CD4-positive, alpha-beta T cell (primary cell): ENCODE data around the gene COX6B1. TPM values are rescaled to one million over a fixed set of nuclear protein-coding genes. Genes with fewer than 3 reads are reported as not detected.

ENCODE experiments used
- ATAC-seq: fragments of 200-7000 bp; cut with Tn5 transposase; one replicate; pipeline ENCODE4 v1.10.0; 2022; ENCODE audit warnings: mild to moderate bottlenecking; ENCODE audit not compliant: poor library complexity
- CTCF ChIA-PET: fragments of 350-600 bp; sonication (Branson Sonifier 250); formaldehyde crosslinking; loops from one replicate; lab custom pipeline; 2021; ENCODE audit warnings: antibody characterized with exemption, inconsistent platforms; lab: Charles Lee
- POLR2A ChIA-PET: fragments of 350-600 bp; sonication (Branson Sonifier 250); formaldehyde crosslinking; loops from one replicate; lab custom pipeline; 2021; ENCODE audit warnings: antibody characterized with exemption, inconsistent platforms; lab: Charles Lee
- DNase-seq, 14 experiments: peaks; one replicate each; pipeline ENCODE4 v3.0.0-alpha.2; 2013 to 2020; ENCODE audit warnings: mixed read lengths in 2 of 14
- H3K27ac ChIP-seq, 2 donors: one replicate each; pipeline versions ENCODE4 v1.5.1 to v1.7.0; 2013; ENCODE audit warnings: low read length in 2 of 2, low read depth in 1 of 2, mild to moderate bottlenecking in 1 of 2
- H3K27me3 ChIP-seq, 2 experiments: 1 replicate in 1 of 2; 2 replicates in 1 of 2; pipeline versions ENCODE4 v1.6.1 to v1.7.0; 2013; ENCODE audit warnings: low read length in 2 of 2, control low read depth in 1 of 2, mild to moderate bottlenecking in 1 of 2, moderate library complexity in 1 of 2; ENCODE audit not compliant: insufficient read depth in 2 of 2, control insufficient read depth in 1 of 2
- H3K36me3 ChIP-seq: one replicate; pipeline ENCODE4 v1.6.1; 2013; ENCODE audit warnings: low read length, control low read depth; ENCODE audit not compliant: insufficient read depth
- H3K4me1 ChIP-seq: one replicate; pipeline ENCODE4 v1.6.1; 2013; ENCODE audit warnings: low read length, control low read depth; ENCODE audit not compliant: insufficient read depth
- H3K4me3 ChIP-seq: one replicate; pipeline ENCODE4 v1.5.1; 2013; ENCODE audit warnings: mild to moderate bottlenecking, low read length, moderate library complexity
- H3K9me3 ChIP-seq, 2 experiments: 1 replicate in 1 of 2; 2 replicates in 1 of 2; pipeline versions ENCODE4 v1.6.1 to v1.7.0; 2013; ENCODE audit warnings: low read length in 2 of 2, mild to moderate bottlenecking in 2 of 2, control low read depth in 1 of 2, moderate library complexity in 1 of 2; ENCODE audit not compliant: control insufficient read depth in 1 of 2, insufficient read depth in 1 of 2
- H3K27ac Mint-ChIP-seq: one replicate; pipeline ENCODE4 v1.8.0; 2020; ENCODE audit warnings: mixed read lengths
- H3K27me3 Mint-ChIP-seq: one replicate; pipeline ENCODE4 v1.8.0; 2021; ENCODE audit warnings: mixed read lengths
- H3K36me3 Mint-ChIP-seq: one replicate; pipeline ENCODE4 v1.8.0; 2021; ENCODE audit warnings: low read depth, mixed read lengths
- H3K4me1 Mint-ChIP-seq: one replicate; pipeline ENCODE4 v1.8.0; 2021; ENCODE audit warnings: low read depth, mixed read lengths
- H3K4me3 Mint-ChIP-seq: one replicate; pipeline ENCODE4 v1.8.0; 2020; ENCODE audit warnings: mild to moderate bottlenecking, mixed read lengths
- H3K9me3 Mint-ChIP-seq: one replicate; pipeline ENCODE4 v1.8.0; 2020; ENCODE audit warnings: mixed read lengths
- intact Hi-C, 2 experiments: fragments of 100-400 bp; cut with DNase I in 1 of 2; cut with micrococcal nuclease in 1 of 2; formaldehyde crosslinking; loops; one replicate each; pipeline versions ENCODE4 v1.15.1 to v1.9.0; 2023 to 2025; cut with DNase I, micrococcal nuclease
- total RNA-seq, 174 experiments: library from RNA in 2 of 174; stranded (reverse) in 2 of 174; gene quantifications; one replicate each; pipeline ENCODE4 v1.2.3 and lab custom pipeline; 2021 to 2026
- TF ChIP-seq, protein P1 (sequence below): fragments of 200-600 bp; IDR thresholded peaks from one replicate; pipeline ENCODE4 v1.8.0; 2022; ENCODE audit warnings: antibody characterized with exemption, mild to moderate bottlenecking

The COX6B1 gene
- total RNA-seq, 2 experiments from 2014 or later: 136 to 144 TPM

DNA sequence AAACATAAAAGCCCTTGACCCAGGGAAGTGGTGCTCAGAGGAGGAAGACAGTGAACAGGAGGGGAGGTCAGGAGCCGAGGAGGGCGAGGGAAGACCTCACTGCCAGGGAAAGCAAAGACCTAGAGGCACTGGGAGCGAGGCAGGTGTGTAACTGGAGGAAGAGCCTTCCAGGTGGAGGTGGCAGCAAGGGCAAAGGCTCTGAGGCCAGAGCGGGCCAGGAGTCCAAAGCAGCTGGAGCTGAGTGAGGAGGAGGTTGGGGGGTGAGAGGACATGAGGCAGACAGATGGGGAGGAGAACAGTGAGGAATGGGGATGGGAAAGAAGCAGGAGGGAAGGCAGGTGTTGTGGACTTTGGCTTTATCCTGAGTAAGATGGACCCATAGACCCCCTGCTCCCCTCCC lies 21.9 kb downstream of the COX6B1 start:
- peaks cover 5% of the 10 kb centered on the region for H3K36me3 Mint-ChIP-seq
- peaks cover 12% of the 10 kb centered on the region for H3K4me1 ChIP-seq
- no peak overlapping the region for H3K4me3 Mint-ChIP-seq
- no peak overlapping the region for H3K27ac Mint-ChIP-seq
- ChIA-PET POLR2A (no interaction called here), CTCF (no interaction called here)
- intact Hi-C loops: loop anchor here in 1 of 2 experiments (10.0 kb wide), 1 partner anchor 105 kb away; the partner anchor contains the start of gene ATP4A
- H3K27me3 Mint-ChIP-seq: peaks cover 24% of the 10 kb centered on the region
- ATAC-seq: no peak
- peaks cover 4% of the 10 kb centered on the region for H3K36me3 ChIP-seq
- H3K4me1 Mint-ChIP-seq: peaks cover 10% of the 10 kb centered on the region
- no peak overlapping the region for H3K4me3 ChIP-seq
- H3K9me3 ChIP-seq: no peaks in the 10 kb centered on the region
- TF ChIP-seq, protein P1, sequence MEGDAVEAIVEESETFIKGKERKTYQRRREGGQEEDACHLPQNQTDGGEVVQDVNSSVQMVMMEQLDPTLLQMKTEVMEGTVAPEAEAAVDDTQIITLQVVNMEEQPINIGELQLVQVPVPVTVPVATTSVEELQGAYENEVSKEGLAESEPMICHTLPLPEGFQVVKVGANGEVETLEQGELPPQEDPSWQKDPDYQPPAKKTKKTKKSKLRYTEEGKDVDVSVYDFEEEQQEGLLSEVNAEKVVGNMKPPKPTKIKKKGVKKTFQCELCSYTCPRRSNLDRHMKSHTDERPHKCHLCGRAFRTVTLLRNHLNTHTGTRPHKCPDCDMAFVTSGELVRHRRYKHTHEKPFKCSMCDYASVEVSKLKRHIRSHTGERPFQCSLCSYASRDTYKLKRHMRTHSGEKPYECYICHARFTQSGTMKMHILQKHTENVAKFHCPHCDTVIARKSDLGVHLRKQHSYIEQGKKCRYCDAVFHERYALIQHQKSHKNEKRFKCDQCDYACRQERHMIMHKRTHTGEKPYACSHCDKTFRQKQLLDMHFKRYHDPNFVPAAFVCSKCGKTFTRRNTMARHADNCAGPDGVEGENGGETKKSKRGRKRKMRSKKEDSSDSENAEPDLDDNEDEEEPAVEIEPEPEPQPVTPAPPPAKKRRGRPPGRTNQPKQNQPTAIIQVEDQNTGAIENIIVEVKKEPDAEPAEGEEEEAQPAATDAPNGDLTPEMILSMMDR: no peak
- H3K27ac ChIP-seq: no peak overlapping the region
- no peaks in the 10 kb centered on the region for H3K9me3 Mint-ChIP-seq
- no peak for DNase-seq
- H3K27me3 ChIP-seq: peaks cover 11 to 13% of the 10 kb centered on the region in 2 experiments

DNA sequence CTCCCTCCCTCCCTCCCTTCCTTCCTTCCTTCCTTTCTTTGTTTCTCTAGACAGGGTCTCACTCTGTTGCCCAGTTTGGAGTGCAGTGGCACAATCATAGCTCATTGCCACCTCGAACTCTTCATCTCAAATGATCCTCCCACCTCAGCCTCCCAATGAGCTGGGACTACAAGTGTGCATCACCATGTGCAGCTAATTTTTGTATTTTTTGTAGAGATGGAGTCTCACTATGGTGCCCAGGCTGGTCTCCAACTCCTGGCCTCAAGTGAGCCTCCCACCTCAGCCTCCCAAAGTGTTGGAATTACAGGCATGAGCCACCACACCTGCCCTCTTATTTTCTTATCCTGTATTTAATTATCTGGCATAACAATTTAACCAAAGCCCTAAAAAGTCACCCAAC lies 22.6 kb downstream of the COX6B1 start:
- POLR2A ChIA-PET: no interaction called here
- no peaks in the 10 kb centered on the region for H3K9me3 ChIP-seq
- H3K36me3 ChIP-seq: no peaks in the 10 kb centered on the region
- no peak overlapping the region for H3K4me3 ChIP-seq
- Mint-ChIP-seq H3K9me3 (no peaks in the 10 kb centered on the region), H3K27me3 (peaks cover 24% of the 10 kb centered on the region), H3K4me1 (peaks cover 10% of the 10 kb centered on the region), H3K36me3 (no peaks in the 10 kb centered on the region), H3K4me3 (no peak overlapping the region), H3K27ac (no peak overlapping the region)
- H3K27ac ChIP-seq: no peak overlapping the region
- intact Hi-C loops: loop anchor here in 1 of 2 experiments (10.0 kb wide), 1 partner anchor 106 kb away; the partner anchor contains the start of gene ATP4A
- ATAC-seq (no peak), DNase-seq (no peak)
- CTCF ChIA-PET: no interaction called here
- TF ChIP-seq, protein P1: no peak
- H3K4me1 ChIP-seq: peaks cover 12% of the 10 kb centered on the region
- peaks cover 11 to 13% of the 10 kb centered on the region in 2 experiments for H3K27me3 ChIP-seq

DNA sequence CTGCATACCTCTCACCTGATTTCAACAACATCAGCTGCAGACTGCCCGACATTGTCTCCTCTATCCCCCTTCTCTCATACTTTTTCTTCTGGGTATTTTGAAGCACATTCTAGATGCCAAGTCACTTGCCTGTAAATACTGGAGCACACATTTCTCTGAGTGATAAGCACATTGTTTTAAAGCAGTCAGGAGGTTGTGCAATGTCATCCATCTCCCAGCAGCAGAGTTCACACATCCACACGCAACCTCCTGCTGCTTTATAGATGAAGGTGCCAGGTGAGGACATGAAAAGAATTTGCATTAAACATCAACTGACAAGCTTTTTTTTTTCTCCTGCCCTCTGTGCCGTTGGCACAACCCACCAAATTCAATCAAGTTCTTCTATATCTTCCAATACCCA lies 23.7 kb downstream of the COX6B1 start:
- Histone ChIP-seq H3K4me3 (no peak overlapping the region), H3K9me3 (no peaks in the 10 kb centered on the region), H3K4me1 (peaks cover 12% of the 10 kb centered on the region), H3K27ac (no peak overlapping the region), H3K27me3 (peaks cover 11 to 13% of the 10 kb centered on the region in 2 experiments), H3K36me3 (no peaks in the 10 kb centered on the region)
- Mint-ChIP-seq H3K4me1 (peaks cover 10% of the 10 kb centered on the region), H3K27ac (no peak overlapping the region), H3K9me3 (no peaks in the 10 kb centered on the region), H3K36me3 (no peaks in the 10 kb centered on the region), H3K27me3 (peaks cover 24% of the 10 kb centered on the region), H3K4me3 (no peak overlapping the region)
- POLR2A ChIA-PET: no interaction called here
- TF ChIP-seq, protein P1: no peak
- intact Hi-C loops: loop anchor here in 1 of 2 experiments (10.0 kb wide), 1 partner anchor 107 kb away; the partner anchor contains the start of gene ATP4A
- DNase-seq (no peak), ATAC-seq (no peak)
- CTCF ChIA-PET: no interaction called here
